Embryonic facial prominence (tissue), 1 donor: ENCODE results near the gene HDAC4.

ENCODE experiments used
- DNase-seq: peaks from one replicate; pipeline ENCODE4 v3.0.0-alpha.2; 2016; ENCODE audit errors: extremely low spot score

Gene HDAC4

GRCh38 chr2:239153806-239154591, 246.8 kb downstream of the HDAC4 start:
- no peak for DNase-seq

- DNase-seq = no peak
Observed at GRCh38 chr2:239152916-239153305, 247.9 kb downstream of the HDAC4 start.

- no peak for DNase-seq
Observed at GRCh38 chr2:239152239-239152915, 248.4 kb downstream of the HDAC4 start.

GRCh38 chr2:239151201-239152131, 249.4 kb downstream of the HDAC4 start:
- DNase-seq = no peak

- DNase-seq = no peak
Observed at GRCh38 chr2:239150125-239151011, 250.5 kb downstream of the HDAC4 start.

GRCh38 chr2:239149501-239149900, 251.3 kb downstream of the HDAC4 start:
- DNase-seq = no peak

GRCh38 chr2:239148495-239149200, 252.2 kb downstream of the HDAC4 start:
- DNase-seq = no peak

GRCh38 chr2:239147376-239147775, 253.4 kb downstream of the HDAC4 start:
- DNase-seq = no peak

GRCh38 chr2:239146741-239147181, 254.1 kb downstream of the HDAC4 start:
- DNase-seq = no peak

GRCh38 chr2:239146011-239146641, 254.7 kb downstream of the HDAC4 start:
- DNase-seq = no peak

- DNase-seq = no peak
Observed at GRCh38 chr2:239145601-239146000, 255.2 kb downstream of the HDAC4 start.

- no peak for DNase-seq
Observed at GRCh38 chr2:239145106-239145505, 255.7 kb downstream of the HDAC4 start.

- DNase-seq = no peak
Observed at GRCh38 chr2:239144713-239144999, 256.2 kb downstream of the HDAC4 start.

GRCh38 chr2:239143858-239144712, 256.7 kb downstream of the HDAC4 start:
- DNase-seq = peak; percentile 31

GRCh38 chr2:239142806-239143205, 258.0 kb downstream of the HDAC4 start:
- no peak for DNase-seq

GRCh38 chr2:239142296-239142695, 258.5 kb downstream of the HDAC4 start:
- DNase-seq = no peak

GRCh38 chr2:239141021-239141760, 259.6 kb downstream of the HDAC4 start:
- no peak for DNase-seq

- DNase-seq = no peak
Observed at GRCh38 chr2:239140346-239141020, 260.3 kb downstream of the HDAC4 start.
